Measurements from ENCODE around the gene LMTK2.

DNA sequence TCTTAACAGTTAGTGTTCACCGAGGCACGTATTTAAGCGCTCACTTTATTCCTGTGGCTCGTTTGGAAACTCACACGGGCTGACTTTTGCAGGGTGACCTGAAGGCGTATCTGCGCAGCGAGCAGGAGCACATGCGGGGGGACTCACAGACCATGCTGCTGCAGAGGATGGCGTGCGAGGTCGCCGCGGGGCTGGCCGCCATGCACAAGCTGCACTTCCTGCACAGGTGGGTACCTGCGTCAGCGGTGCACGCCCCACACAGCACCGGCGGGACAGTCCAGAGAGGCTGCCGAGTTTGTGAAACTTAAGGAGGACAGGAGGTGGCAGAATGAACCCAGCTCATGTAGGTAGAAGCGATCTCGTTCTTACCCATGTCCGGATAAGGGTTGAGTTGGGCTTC lies 64.8 kb downstream of the LMTK2 start:
- TF ChIP-seq, protein P1, sequence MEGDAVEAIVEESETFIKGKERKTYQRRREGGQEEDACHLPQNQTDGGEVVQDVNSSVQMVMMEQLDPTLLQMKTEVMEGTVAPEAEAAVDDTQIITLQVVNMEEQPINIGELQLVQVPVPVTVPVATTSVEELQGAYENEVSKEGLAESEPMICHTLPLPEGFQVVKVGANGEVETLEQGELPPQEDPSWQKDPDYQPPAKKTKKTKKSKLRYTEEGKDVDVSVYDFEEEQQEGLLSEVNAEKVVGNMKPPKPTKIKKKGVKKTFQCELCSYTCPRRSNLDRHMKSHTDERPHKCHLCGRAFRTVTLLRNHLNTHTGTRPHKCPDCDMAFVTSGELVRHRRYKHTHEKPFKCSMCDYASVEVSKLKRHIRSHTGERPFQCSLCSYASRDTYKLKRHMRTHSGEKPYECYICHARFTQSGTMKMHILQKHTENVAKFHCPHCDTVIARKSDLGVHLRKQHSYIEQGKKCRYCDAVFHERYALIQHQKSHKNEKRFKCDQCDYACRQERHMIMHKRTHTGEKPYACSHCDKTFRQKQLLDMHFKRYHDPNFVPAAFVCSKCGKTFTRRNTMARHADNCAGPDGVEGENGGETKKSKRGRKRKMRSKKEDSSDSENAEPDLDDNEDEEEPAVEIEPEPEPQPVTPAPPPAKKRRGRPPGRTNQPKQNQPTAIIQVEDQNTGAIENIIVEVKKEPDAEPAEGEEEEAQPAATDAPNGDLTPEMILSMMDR (conservative IDR thresholded peaks at IDR 0.05), result no peak
- no peak for TF ChIP-seq ZFX (IDR thresholded peaks at IDR 0.05)

All from C4-2B (cell line).